IMR-90 (cell line): ENCODE results near the gene RABGGTA.

Source experiments
- CEBPB ChIP-seq: IDR thresholded peaks from 2 replicates; pipeline ENCODE4 v1.6.1; 2012; ENCODE audit warnings: low read depth, low read length, improper control_type of control experiment
- CHD1 ChIP-seq: IDR thresholded peaks from 2 replicates; pipeline ENCODE4 v1.6.1; 2012; ENCODE audit warnings: low read depth, low read length, improper control_type of control experiment
- CTCF ChIP-seq: conservative IDR thresholded peaks from 2 replicates; pipeline ENCODE4 v1.5.1; 2012; ENCODE audit warnings: mild to moderate bottlenecking, low read depth, low read length, improper control_type of control experiment
- ELK1 ChIP-seq: fragments of 150-350 bp; IDR thresholded peaks from 2 replicates; pipeline ENCODE4 v1.6.1; 2016; ENCODE audit warnings: low read depth, mild to moderate bottlenecking, low read length, moderate library complexity, borderline replicate concordance
- POLR2A ChIP-seq: IDR thresholded peaks from 2 replicates; pipeline ENCODE4 v1.6.1; 2012; ENCODE audit warnings: mild to moderate bottlenecking, low read depth, low read length
- RAD21 ChIP-seq: IDR thresholded peaks from 2 replicates; pipeline ENCODE4 v1.6.1; 2012; ENCODE audit warnings: low read length, improper control_type of control experiment
- RFX5 ChIP-seq: IDR thresholded peaks from 2 replicates; pipeline ENCODE4 v1.8.0; 2012; ENCODE audit warnings: low read depth, mild to moderate bottlenecking, low read length, moderate library complexity

GRCh38 chr14:24260026-24260779 is 11.2 kb downstream of the RABGGTA start:
- TF ChIP-seq CTCF (no peak), RAD21 (no peak), POLR2A (no peak), RFX5 (no peak), ELK1 (no peak), CEBPB (no peak), CHD1 (no peak)
